Measurements from ENCODE around the gene RUNX2. TPM values are rescaled to one million over a fixed set of nuclear protein-coding genes. Genes with fewer than 3 reads are reported as not detected.

RUNX2 gene
- total and polyA plus RNA-seq, 4 donors: 1.8 to 6.7 (median 3.2) TPM

DNA sequence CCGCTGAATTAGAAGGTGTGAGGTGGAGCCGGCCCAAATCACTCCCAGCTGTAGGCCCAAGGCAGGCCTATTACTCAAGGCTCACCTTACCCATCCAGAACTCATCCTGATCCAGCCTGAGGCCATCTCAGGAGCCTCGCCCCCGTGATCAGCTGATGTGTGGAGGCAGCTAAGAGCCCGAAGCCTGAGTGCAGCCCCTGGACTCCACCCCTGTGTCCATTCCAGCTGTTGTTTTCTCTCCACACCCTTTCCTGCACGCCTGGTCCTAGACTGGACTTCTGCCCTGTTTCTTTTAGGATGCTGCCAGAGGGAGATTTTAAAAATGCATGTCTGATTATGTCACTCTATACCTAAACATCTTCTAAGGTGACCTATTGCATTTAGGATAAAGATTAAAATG, 174.3 kb downstream of the RUNX2 start:
- 92 to 94% methylated on average over 6 of the region's 6 CpGs for WGBS, 2 donors
- ATAC-seq (ENCODE audit: insufficient read depth, low FRiP score) (no peak), DNase-seq (no peak)
- H3K27ac ChIP-seq (ENCODE audit: low read depth in 1 of 2, low read length in 1 of 2): no peak overlapping the region
- no peaks in the 10 kb centered on the region for H3K9me3 ChIP-seq (ENCODE audit: control insufficient read depth in 4 of 4, insufficient read depth in 3 of 4, low read length in 3 of 4)
- no peak overlapping the region for H3K9ac ChIP-seq (ENCODE audit: insufficient read depth in 1 of 2, low read length in 2 of 2)
- H3K27me3 ChIP-seq (ENCODE audit: control insufficient read depth in 3 of 3, insufficient read depth in 3 of 3, low read length in 2 of 3): no peaks in the 10 kb centered on the region
- H3K4me3 ChIP-seq: no peak overlapping the region
- H3K4me1 ChIP-seq (ENCODE audit: control insufficient read depth in 5 of 5, insufficient read depth in 5 of 5, low read length in 5 of 5): peaks cover 0 to 15% (median 5%) of the 10 kb centered on the region in 5 donors
- H3K36me3 ChIP-seq (ENCODE audit: control insufficient read depth in 4 of 4, insufficient read depth in 4 of 4, low read length in 4 of 4): no peaks in the 10 kb centered on the region
- TF ChIP-seq, protein P1, sequence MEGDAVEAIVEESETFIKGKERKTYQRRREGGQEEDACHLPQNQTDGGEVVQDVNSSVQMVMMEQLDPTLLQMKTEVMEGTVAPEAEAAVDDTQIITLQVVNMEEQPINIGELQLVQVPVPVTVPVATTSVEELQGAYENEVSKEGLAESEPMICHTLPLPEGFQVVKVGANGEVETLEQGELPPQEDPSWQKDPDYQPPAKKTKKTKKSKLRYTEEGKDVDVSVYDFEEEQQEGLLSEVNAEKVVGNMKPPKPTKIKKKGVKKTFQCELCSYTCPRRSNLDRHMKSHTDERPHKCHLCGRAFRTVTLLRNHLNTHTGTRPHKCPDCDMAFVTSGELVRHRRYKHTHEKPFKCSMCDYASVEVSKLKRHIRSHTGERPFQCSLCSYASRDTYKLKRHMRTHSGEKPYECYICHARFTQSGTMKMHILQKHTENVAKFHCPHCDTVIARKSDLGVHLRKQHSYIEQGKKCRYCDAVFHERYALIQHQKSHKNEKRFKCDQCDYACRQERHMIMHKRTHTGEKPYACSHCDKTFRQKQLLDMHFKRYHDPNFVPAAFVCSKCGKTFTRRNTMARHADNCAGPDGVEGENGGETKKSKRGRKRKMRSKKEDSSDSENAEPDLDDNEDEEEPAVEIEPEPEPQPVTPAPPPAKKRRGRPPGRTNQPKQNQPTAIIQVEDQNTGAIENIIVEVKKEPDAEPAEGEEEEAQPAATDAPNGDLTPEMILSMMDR (IDR thresholded peaks at IDR 0.05; ENCODE audit: control extremely low read depth, extremely low read depth): no peak

DNA sequence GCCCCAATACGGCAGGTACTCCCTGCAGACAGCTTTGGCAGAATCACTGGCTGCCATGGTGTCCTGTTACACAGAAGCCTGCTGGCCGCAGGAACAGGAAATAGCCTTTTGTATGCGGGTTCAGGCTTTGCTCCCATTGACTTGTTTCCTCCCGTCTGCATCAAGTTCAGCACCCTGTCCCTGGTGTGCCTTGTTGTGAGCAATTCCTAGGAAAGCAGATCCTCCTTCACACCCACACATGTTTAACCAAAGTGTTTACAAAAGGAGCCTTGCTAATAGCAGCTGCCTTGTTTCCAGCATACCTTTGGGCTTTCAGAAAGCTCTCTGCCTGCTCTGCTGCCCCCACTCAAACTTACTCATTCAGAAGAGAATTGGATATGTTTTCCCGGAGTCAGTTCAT, 176.8 kb downstream of the RUNX2 start:
- TF ChIP-seq, protein P1 (IDR thresholded peaks at IDR 0.05; ENCODE audit: control extremely low read depth, extremely low read depth): no peak
- no peaks in the 10 kb centered on the region for H3K27me3 ChIP-seq (ENCODE audit: control insufficient read depth in 3 of 3, insufficient read depth in 3 of 3, low read length in 2 of 3)
- no peak overlapping the region for H3K4me3 ChIP-seq
- no peak overlapping the region for H3K27ac ChIP-seq (ENCODE audit: low read depth in 1 of 2, low read length in 1 of 2)
- no peaks in the 10 kb centered on the region for H3K9me3 ChIP-seq (ENCODE audit: control insufficient read depth in 4 of 4, insufficient read depth in 3 of 4, low read length in 3 of 4)
- DNase-seq (peak; percentile 15 to 52 (median 29)), ATAC-seq (ENCODE audit: insufficient read depth, low FRiP score) (no peak)
- no peak overlapping the region for H3K9ac ChIP-seq (ENCODE audit: insufficient read depth in 1 of 2, low read length in 2 of 2)
- peaks cover 0 to 8% (median 0%) of the 10 kb centered on the region in 5 donors for H3K4me1 ChIP-seq (ENCODE audit: control insufficient read depth in 5 of 5, insufficient read depth in 5 of 5, low read length in 5 of 5)
- no peaks in the 10 kb centered on the region for H3K36me3 ChIP-seq (ENCODE audit: control insufficient read depth in 4 of 4, insufficient read depth in 4 of 4, low read length in 4 of 4)
- 44 to 59% methylated on average over 5 of the region's 5 CpGs for WGBS, 2 donors

DNA sequence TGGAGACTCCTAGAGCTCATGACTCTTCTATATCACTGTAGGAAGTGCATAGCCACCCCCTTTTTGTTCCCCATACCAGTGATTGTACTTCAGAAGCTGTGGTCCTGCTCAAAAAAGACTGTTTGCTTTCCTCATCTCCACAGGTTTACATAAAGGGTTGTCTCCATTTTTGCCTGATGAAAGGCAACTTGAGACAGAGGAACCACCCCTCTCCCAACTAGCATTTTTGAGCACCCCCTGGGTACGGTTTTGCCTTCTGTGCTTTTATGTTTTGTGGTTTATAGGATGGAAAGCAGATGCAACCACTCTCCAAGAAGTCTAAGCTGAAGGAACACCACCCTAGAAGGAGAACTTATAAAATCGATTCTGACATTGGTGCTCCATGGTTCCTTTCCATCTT, 177.3 kb downstream of the RUNX2 start:
- Histone ChIP-seq H3K36me3 (ENCODE audit: control insufficient read depth in 4 of 4, insufficient read depth in 4 of 4, low read length in 4 of 4) (no peaks in the 10 kb centered on the region), H3K27me3 (ENCODE audit: control insufficient read depth in 3 of 3, insufficient read depth in 3 of 3, low read length in 2 of 3) (no peaks in the 10 kb centered on the region), H3K9me3 (ENCODE audit: control insufficient read depth in 4 of 4, insufficient read depth in 3 of 4, low read length in 3 of 4) (no peaks in the 10 kb centered on the region), H3K27ac (ENCODE audit: low read depth in 1 of 2, low read length in 1 of 2) (no peak overlapping the region), H3K4me3 (no peak overlapping the region), H3K9ac (ENCODE audit: insufficient read depth in 1 of 2, low read length in 2 of 2) (no peak overlapping the region), H3K4me1 (ENCODE audit: control insufficient read depth in 5 of 5, insufficient read depth in 5 of 5, low read length in 5 of 5) (peaks cover 0 to 8% (median 0%) of the 10 kb centered on the region in 5 donors)
- WGBS, 2 donors: 66 to 77% methylated on average over 2 of the region's 2 CpGs
- ATAC-seq (ENCODE audit: insufficient read depth, low FRiP score): no peak
- no peak for DNase-seq
- TF ChIP-seq, protein P1 (IDR thresholded peaks at IDR 0.05; ENCODE audit: control extremely low read depth, extremely low read depth): no peak

DNA sequence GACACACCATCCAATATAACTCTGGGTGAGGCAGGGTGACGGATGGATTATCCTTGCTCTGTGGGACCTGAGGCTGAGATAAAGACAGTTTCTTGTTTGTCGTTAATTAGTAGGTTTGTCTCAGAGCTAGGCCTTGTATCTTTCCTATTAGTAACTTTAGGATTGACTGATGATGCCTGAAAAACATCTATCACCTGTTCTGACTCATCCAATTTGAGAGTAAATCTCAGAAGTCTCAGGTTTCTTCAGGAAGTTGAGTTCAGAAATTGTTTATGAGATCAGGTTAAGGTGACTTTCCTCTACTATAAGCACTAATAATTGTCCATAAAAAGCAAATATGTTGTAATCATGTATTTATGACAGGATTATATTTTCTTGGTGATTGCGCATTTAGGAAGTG, 179.1 kb downstream of the RUNX2 start:
- H3K27ac ChIP-seq (ENCODE audit: low read depth in 1 of 2, low read length in 1 of 2): no peak overlapping the region
- H3K9ac ChIP-seq (ENCODE audit: insufficient read depth in 1 of 2, low read length in 2 of 2): no peak overlapping the region
- DNase-seq (no peak), ATAC-seq (ENCODE audit: insufficient read depth, low FRiP score) (no peak)
- no peaks in the 10 kb centered on the region for H3K27me3 ChIP-seq (ENCODE audit: control insufficient read depth in 3 of 3, insufficient read depth in 3 of 3, low read length in 2 of 3)
- TF ChIP-seq, protein P1 (IDR thresholded peaks at IDR 0.05; ENCODE audit: control extremely low read depth, extremely low read depth): no peak
- H3K36me3 ChIP-seq (ENCODE audit: control insufficient read depth in 4 of 4, insufficient read depth in 4 of 4, low read length in 4 of 4): no peaks in the 10 kb centered on the region
- peaks cover 0 to 8% (median 0%) of the 10 kb centered on the region in 5 donors for H3K4me1 ChIP-seq (ENCODE audit: control insufficient read depth in 5 of 5, insufficient read depth in 5 of 5, low read length in 5 of 5)
- H3K4me3 ChIP-seq: no peak overlapping the region
- WGBS, 2 donors: 92 to 94% methylated on average over 3 of the region's 3 CpGs
- H3K9me3 ChIP-seq (ENCODE audit: control insufficient read depth in 4 of 4, insufficient read depth in 3 of 4, low read length in 3 of 4): no peaks in the 10 kb centered on the region

All from lung (tissue), 12 donors.